RWPE1 (cell line): ENCODE results near the gene MAML3.

Experiments
- CTCF ChIA-PET: fragments of 350-600 bp; sonication (Branson Sonifier 250); formaldehyde crosslinking; extraction: SDS; loops from one replicate; lab custom pipeline; 2021; lab: Yijun Ruan, JAX
- POLR2A ChIA-PET: fragments of 400-600 bp; formaldehyde crosslinking; extraction: SDS; loops from one replicate; lab custom pipeline; 2020; ENCODE audit warnings: antibody characterized with exemption; ENCODE audit not compliant: low non-redundant PET; lab: Yijun Ruan, JAX
- DNase-seq: peaks from one replicate; pipeline ENCODE4 v3.0.0; 2012; ENCODE audit warnings: low spot score
- H3K27ac ChIP-seq: fragments of 450-650 bp; 2 replicates; pipeline ENCODE4 v1.5.1; 2017
- CTCF ChIP-seq: fragments of 450-650 bp; conservative IDR thresholded peaks from 2 replicates; pipeline ENCODE4 v1.5.1; 2017; ENCODE audit warnings: low read depth, mild to moderate bottlenecking

The MAML3 gene

GRCh38 chr4:139972305-139972704, 181.7 kb downstream of the MAML3 start:
- no peak for TF ChIP-seq CTCF
- no peak overlapping the region for H3K27ac ChIP-seq
- ChIA-PET CTCF (interaction anchor here (0.8 kb wide), 1 partner anchor 354 kb away, joined by 3 read pairs; no protein-coding TSS in a partner anchor), POLR2A (no interaction called here)
- DNase-seq = no peak

- H3K27ac ChIP-seq = no peak overlapping the region
- DNase-seq = no peak
- TF ChIP-seq CTCF = no peak
- CTCF ChIA-PET = no interaction called here
- POLR2A ChIA-PET = no interaction called here
Observed at GRCh38 chr4:139971111-139971510, 182.9 kb downstream of the MAML3 start.

GRCh38 chr4:139969635-139970266, 184.2 kb downstream of the MAML3 start:
- DNase-seq = no peak
- POLR2A ChIA-PET = no interaction called here
- no peak for TF ChIP-seq CTCF
- H3K27ac ChIP-seq = no peak overlapping the region
- CTCF ChIA-PET = interaction anchor here (0.6 to 0.7 kb wide), 2 partner anchors 16 to 105 kb away, joined by 3 to 5 read pairs; no protein-coding TSS in a partner anchor

GRCh38 chr4:139968831-139969230, 185.2 kb downstream of the MAML3 start:
- DNase-seq = no peak
- ChIA-PET POLR2A (no interaction called here), CTCF (interaction anchor here (0.6 to 0.7 kb wide), 2 partner anchors 15 to 234 kb away, joined by 3 read pairs; no protein-coding TSS in a partner anchor)
- TF ChIP-seq CTCF = no peak
- H3K27ac ChIP-seq = no peak overlapping the region

- ChIA-PET POLR2A (no interaction called here), CTCF (no interaction called here)
- DNase-seq = no peak
- H3K27ac ChIP-seq = no peak overlapping the region
- TF ChIP-seq CTCF = no peak
Observed at GRCh38 chr4:139966383-139966782, 187.6 kb downstream of the MAML3 start.

- no peak for DNase-seq
- POLR2A ChIA-PET = no interaction called here
- no peak for TF ChIP-seq CTCF
- CTCF ChIA-PET = interaction anchor here (0.6 kb wide), 1 partner anchor 23 kb away, joined by 3 read pairs; no protein-coding TSS in a partner anchor
- H3K27ac ChIP-seq = no peak overlapping the region
Observed at GRCh38 chr4:139965789-139966188, 188.2 kb downstream of the MAML3 start.
